GM12801 (cell line): ENCODE data around the gene GPC4.

Source experiments
- CTCF ChIP-seq: IDR thresholded peaks from one replicate; pipeline ENCODE4 v1.5.1; 2011; ENCODE audit warnings: control low read depth; ENCODE audit not compliant: insufficient read length; ENCODE audit errors: extremely low read depth

The GPC4 gene

GRCh38 chrX:133405498-133406185, 9.6 kb downstream of the GPC4 start:
- no peak for TF ChIP-seq CTCF

GRCh38 chrX:133403984-133404383, 11.3 kb downstream of the GPC4 start:
- TF ChIP-seq CTCF, result no peak

GRCh38 chrX:133402830-133403625, 12.3 kb downstream of the GPC4 start:
- TF ChIP-seq CTCF, result no peak

GRCh38 chrX:133402042-133402453, 13.2 kb downstream of the GPC4 start:
- TF ChIP-seq CTCF, result no peak

GRCh38 chrX:133401536-133401935, 13.8 kb downstream of the GPC4 start:
- no peak for TF ChIP-seq CTCF

- TF ChIP-seq CTCF, result no peak
Observed at GRCh38 chrX:133399411-133399810, 15.9 kb downstream of the GPC4 start.

- no peak for TF ChIP-seq CTCF
Observed at GRCh38 chrX:133394765-133395164, 20.5 kb downstream of the GPC4 start.
